Inflammatory macrophage (primary cell): Measurements from ENCODE around the gene ZFP36L2.

Experiments used
- DNase-seq, 2 donors: peaks; one replicate each; pipeline ENCODE4 v3.0.0-alpha.2; 2020 to 2022

The ZFP36L2 gene

DNA sequence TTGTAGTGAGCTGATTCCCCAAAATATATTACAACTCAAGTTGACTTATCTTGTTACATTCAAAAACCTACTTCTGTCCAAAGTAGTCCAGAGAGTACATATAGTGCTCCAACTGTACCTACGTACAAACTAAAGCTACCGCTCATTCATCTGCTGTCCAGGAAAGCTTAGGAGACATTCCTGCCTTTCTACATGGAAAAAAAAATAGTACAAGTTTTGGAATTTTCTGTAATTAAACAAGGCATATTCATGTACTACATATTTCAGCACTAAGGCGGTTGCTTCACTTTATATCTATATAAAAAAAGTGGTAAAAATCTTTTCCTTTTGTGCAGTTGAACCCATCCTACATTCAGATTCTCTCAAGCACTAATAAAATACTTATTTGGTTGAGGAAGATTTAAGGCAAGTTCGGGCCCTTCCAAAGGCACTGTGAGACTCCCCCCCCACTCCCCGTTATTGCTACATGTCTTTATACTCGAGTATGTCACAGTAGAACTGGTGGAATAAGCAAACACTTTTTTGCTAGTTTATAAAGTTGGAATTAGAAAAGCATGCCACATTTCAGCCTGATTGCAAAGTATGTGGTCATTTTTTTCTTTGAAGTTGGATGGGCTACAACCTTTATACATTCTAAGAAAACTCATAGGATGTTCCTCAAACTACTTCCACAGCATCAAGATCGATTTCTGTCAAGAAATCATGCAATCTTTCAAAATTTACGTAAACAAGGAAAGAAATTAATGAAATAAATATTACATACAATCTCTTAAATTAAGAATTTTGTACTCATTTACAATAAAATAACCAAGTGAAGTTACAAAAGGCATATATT is 3.7 kb downstream of the ZFP36L2 start:
- peak in 1 of 2 donors; percentile 40 for DNase-seq

DNA sequence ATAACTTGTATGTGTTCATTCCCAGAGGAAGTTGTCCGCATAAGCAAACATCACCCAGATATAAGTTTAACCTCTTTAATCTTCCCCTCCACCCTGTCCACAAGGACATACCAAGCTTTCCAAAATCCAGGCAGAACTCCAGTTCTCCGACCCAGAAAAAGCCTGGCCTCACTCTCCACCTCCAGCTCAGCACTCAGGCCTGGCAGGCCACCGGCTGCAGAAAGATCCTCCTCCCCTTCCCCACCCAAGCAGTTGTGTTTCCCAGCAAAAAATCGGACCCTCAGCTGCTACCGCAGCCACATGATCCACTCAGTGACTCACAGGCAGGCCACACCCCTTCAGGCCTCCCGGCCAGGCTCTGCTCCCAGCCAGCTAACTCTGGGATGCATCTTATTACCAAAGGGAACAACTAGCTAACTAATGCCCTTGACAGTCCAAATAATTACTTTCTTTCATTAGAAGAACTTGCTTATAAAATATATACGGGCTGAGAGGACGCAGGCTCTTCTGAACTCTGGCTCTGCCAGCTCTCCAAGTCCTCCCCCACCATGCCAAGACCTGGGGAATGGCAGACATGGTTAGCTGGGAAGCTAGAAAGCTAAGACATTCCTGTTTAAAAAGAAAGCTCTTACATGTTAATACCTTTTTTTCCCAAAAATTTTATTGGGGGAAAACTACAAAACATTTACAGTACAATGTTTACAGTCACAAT is 4.5 kb downstream of the ZFP36L2 start:
- peak; percentile 83 to 89 for DNase-seq

DNA sequence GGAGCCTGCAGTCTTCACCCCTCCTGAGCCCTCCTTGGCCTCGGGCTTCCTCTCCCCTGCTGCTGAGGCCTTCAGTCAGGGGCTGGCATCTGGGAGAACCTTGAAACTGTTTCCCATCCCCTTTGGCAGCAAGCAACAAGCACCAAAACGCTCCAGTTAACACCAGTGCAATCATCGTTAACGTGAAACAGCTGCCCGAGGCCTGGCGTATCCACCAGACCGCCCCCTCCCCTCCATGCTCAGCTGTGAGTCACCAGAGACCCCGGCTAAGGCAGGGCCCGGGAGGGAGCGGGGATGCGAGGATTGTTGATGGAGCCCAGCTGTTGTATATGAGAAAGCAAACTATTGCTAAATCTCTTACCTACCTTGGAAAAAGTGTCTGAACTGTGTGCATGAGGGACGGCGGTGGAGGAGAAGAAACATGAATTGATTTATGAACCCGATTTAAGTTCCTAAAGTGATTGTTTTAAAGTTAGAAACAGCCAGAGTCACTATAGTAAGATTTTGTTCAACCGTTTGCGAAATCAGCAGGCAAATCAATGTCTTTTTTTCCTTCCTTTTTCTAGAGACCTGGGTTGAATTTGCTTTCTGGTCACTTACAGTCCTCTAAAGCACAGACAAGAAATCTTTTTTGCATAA is 5.2 kb downstream of the ZFP36L2 start:
- DNase-seq: peak in 1 of 2 donors; percentile 51

DNA sequence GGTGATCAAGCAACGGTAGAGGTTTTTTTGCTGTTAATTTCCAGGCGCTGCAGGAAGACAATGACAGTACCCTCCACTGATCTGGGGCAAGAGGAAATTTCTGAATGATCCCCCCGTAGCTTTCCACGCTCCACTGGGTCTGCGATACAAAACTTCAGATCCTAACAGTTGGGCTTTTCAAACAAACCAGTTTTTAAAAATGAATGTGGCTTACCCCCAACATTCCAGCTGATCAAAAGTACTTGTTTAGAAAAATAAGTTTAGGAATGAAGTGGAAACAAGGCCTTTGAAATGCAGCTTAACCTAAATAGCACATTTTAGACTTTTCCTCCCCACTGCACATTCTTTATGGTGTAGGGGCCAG is 5.7 kb downstream of the ZFP36L2 start:
- no peak for DNase-seq

DNA sequence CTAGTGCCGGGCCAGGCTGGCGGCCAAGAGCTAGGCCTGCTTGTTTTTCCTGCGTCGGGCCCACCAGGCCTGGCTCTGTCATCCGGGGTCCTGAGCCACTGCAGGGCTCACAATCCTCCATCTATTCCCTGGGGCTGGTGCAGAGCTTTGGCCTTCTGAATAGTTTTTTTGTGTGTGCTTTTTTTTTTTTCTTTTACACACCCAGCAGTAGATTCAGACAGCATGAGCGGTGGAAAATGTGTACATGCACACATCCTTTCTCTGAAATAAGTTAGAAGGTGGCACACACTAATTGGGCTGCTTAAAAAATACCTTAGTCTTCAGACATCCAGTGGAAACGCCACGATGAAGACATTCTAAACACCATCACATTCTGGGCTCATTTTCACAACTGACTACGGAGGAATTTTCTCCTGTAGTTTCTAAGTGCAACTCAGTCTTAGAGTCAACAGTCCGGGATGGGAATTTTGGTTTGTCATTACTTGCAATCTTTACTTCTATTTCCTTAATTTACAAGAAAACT is 6.1 kb downstream of the ZFP36L2 start:
- peak in 1 of 2 donors; percentile 7 for DNase-seq

DNA sequence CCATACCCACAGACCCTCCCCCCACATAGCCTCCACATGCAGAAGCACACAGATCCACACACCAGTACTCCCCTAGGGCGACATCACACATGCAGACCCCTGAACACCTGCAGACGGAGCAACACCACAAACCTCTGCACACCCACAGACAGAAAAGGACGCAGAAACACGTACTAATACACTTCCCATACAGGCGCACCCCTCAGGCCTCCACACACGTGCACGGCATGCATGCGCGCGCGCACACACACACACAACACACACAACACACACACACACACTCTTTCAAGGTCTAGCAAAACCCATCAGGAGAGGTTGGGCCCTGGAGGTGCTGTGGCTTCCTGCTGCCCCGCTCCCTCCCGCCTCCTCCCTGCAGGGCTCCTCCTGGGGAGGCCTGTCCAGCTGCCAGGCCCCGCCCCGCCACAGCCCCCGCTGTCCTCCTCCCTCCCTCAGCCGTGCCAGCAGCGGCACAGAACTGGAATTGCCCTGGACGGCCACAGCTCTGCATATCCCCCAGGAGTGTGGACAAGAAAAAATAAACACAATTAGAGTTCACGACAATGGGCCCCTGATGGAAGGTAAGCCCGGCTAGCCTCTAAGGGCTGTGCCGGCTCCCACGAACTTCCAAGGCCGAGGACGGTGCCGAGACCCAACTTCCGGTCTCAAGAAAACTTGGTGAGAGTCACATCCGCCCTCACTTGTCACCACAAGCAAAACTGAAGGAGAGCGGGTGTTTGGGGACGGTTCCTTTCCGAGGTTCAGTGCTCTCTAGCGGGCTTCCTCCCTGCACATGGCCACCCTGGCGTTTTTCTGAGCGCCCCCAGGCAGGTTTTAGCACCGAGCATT is 6.8 kb downstream of the ZFP36L2 start:
- DNase-seq: peak; percentile 90 to 93

DNA sequence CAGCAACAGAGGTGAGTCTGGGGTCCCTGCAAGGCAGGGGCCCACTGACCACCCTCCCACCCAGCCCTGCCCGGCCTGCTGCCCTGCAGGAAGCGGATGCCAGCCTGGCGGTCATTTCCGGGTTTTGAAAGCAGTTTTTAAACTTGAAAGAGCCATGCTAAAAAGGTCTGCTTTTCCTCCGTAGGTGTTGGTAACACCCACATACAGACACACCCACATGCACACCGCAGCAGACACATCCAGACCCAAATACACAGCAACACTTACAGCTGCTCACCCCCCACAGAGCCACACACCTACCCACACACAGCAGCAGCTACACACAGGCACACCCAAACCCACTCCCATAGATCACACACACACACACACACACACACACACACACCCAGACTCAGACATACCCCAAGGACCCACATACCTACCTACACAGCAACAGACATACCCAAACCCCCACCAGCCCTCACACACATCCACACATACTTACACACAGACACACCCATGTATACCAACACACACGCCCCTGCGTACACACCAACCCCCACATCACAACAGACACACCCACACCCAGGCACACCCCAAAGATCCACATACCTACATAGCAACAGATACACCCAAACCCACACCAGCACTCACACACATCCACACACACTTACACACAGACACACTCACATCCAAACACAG is 7.6 kb downstream of the ZFP36L2 start:
- DNase-seq: peak; percentile 50 to 67

DNA sequence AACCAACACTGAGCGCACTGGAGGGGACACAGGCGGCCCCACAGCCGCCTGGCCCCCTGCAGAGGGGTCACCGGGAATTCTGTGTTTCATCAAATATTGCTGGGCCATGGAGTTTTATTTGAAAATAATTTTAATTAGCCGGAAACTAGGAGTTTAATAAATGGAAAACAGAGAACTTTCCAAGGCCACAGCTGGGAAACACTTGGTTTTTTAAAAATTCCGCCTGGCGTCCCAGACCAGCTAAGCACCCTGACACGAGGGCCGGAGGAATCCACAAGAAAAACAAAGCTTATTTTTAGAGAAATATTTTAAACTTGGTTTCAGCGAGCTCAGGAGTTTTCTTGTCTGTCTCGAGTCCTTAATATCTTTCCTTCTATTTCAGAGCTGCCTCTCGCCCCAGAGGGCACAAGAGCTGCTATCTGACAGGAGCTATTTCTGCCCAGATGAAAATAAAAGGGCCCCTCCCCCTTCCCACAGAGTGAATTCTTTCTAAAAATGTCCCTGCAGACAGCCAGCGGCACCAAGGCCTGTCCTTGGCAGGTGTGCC is 8.2 kb downstream of the ZFP36L2 start:
- no peak for DNase-seq

DNA sequence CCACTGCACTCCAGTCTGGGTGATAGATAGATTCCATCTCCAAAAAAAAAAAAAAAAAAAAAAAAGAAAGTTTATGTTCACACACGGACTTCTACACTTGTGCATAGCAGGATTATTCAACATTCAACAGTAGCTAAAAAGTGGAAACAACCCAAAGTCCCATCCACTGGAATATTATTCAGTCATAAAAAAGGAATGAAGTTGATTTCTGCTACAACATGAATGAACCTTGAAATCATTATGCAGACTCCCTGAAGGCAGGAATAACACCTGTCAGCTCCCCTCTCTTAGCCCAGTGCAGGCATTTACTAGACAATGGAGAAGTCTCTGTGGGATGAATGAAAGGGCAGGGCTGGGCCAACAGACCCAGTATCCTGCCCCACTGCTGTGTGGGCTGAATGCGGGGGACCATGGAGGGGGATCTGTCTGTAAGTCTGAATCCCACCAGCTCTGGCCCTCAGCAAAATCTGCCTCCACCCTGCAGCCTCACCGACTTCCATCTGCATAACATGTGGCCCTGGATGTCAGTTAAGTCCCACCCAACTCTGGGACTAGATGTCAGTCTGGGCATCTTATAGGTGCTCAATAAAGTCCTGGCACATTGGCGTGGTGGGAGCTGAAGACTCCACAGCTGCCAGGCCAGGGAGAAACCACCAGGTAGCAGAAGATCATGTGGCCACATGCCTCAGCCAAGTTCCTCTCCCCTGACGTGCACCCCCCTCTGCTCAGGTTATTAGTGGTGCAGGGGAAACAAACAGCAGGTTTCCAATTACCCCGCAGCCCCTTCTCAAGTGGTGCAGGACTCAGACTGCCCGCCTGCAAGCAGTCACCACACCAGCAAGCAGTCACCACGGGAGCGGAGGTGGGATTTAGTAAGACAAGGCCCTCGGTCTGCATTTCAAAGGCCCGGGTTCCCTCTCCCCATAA is 8.9 kb downstream of the ZFP36L2 start:
- peak in 1 of 2 donors; percentile 54 for DNase-seq

DNA sequence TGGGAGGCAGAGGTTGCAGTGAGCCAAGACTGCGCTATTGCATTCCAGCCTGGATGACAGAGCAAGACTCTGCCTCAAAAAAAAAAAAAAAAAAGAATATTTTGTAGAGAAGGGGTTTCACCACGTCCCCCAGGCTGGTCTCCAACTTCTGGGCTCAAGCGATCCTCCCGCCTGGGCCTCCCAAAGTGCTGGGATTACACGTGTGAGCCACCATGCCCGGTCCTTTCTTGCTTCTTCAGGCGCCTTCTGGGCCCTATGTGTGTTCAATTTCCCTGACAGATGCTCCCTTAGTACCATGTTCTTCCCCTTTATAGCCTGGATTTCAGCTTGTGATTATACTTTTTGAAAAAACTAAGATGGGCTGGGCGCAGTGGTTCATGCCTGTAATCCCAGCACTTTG is 9.8 kb downstream of the ZFP36L2 start:
- DNase-seq: no peak

DNA sequence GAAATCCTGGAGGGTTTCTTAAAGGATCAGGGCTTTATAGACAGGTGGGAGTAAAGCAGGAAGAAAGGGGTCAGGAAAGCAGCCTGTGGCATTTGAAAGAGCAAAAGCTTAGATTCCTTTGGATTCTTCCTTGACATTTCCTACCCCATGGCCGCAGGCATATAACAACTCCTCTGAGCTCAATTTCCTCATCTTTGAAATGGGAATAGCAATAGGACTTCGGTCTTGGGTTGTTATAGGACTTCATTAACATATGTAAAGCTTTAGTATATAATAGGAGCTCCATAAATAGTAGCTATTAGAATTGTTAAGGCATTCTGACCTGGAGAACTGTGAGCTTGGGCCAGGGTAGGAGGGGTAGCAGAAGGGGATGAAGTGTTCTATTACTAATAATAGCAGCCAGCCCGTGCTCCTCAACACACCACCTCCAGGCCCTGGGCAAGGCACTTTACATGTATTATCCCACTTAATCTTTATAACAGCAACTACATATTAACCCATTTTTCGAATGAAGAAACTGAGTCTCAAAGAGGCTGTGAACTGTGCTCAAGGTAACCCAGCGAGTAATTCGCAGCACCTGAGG is 10.6 kb downstream of the ZFP36L2 start:
- DNase-seq: no peak

DNA sequence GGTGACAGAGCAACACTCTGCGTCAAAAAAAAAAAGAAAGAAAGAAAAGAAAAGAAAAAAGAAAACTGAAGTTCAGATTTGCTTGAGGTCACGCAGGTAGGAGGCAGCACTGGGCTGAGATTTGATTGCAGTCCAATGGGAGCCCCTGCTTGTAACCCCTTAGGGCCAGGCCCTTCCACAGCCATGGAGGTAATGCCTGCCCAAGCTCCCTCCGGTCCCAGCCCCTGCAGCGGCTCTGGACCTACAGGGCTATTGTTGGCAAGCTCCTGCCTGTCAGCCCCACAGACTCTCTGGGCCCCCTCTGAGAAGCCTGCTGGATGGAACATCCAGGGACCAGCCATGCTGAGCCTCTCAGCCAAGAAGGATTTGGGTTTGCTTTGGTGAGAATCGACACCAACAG is 12.2 kb downstream of the ZFP36L2 start:
- DNase-seq: no peak

DNA sequence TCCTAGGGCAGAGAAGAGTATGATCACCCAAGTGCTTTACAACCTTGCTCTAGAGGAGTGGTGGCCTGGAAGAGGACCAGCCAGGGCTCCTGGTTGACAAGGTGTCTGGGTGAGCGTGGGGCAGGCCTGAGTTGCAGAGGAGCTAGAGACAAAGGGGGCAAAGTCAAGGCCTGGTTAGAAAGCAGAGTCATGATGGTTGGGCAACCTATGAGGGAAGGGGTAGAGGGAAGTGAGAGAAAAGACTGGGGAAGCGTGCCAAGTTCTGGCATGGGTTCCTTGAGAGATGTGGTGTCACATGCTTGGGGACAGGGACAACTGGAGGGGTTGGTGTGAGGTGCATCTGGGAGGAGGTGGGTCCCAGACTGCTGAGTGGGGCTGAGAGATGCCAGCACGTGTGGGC is 13.5 kb downstream of the ZFP36L2 start:
- DNase-seq: peak; percentile 90 to 94

DNA sequence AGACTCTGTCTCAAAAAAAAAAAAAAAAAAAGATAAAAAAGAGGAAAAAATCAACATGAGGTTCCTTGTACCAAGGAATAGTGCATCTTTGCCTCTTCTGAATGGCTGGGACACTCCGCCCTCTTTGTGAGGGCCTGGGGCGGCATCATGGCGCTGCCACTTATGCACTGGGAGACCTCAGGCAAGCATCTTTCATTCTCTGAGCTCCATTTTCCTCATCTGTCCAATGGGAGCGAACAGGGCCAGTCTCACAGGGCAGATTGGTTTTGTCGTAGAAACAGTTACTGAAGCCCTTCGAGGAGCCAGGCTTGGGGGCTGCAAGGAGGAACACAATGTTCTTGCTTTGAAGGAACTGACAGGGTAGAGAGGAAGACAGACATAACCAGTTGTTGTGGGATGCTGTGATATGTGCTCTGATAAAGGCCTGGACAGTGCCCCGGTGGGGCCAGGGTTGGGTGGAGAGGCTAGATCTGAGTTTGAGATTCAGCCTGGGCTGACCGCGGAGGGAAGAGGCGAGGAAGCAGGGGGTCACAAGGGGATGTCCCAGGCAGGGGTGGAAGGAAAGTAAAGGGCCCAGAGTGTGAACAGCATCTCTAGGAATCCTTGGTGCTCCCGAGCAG is 14.1 kb downstream of the ZFP36L2 start:
- no peak for DNase-seq

DNA sequence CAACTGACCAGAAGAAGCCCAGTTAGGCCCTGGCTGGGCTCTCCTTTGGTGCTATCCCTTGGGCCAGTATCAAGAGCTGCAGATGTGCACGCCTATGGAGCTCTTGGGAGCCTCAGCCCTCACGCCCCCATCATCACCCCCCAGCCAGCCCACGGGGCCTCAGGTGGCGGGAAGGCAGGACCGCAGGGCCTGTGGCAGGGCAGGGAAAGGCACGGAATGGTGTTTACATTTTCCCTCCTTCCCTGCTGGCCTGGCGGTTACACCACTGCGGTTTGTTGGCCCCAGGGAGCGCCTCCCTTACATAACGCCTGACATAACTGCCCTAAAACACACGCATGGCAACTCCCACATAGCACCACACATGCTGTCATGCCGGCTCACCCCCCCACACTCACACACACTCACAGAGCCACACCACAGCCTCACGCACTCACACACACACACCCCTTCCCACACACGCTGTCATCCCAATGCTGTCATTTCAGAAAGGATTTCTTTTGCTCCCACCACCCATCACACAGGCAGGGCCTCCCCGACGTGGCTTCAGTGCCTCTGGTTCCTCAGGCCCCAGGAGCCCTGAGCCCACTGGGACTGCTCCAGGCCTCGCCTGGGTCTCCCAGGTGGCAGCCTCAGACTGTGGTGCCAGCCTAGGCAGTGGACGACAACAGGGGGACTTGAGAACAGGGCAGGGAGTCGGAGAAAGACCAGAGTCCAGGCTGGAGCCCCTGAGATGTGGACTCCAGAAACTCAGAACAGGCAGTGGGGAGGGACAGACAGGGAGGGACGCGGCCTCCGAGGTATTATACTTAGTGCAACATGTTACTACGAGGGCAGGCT is 15.7 kb downstream of the ZFP36L2 start:
- peak; percentile 91 to 95 for DNase-seq

DNA sequence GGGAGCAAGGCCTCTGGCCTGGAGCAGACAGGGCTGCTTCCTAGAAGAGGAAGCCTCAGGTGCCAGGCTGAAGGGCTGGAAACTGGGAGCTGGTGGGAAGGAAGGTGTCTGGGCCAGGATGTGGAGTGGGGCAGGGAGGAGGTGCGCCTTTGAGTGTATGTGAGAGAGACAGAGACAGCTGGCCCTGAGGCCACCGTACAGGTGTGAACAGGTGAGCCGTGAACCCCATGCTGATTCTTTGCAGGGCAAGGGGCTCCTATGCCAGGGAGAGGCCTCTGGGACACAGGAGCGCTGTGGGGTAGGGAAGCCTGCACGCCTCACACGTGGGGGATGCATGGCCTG is 16.3 kb downstream of the ZFP36L2 start:
- no peak for DNase-seq

DNA sequence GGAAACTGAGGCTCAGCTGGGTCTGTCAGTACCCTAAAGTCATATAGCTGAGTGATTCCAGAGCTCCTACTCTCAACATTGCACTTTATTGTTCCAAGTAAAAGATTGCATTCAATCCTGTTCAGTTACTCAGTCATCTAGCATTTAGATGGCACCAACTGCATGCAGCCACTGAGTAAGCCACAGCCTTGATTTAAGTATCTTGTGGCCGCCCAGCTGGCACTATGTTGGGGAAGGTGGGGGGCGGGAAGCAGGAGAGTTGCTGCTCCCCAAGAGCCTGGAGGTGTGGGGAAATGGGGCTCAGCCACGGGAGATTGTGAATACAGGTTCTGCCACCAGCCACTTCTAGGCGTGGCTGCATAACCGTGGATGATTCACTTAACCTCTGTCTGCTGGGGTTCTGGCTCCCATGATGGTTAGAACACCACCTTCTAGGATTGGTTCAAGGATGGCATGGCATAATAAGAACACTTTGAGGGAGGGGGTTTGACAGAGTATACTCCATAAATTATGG is 17.1 kb downstream of the ZFP36L2 start:
- DNase-seq: no peak

DNA sequence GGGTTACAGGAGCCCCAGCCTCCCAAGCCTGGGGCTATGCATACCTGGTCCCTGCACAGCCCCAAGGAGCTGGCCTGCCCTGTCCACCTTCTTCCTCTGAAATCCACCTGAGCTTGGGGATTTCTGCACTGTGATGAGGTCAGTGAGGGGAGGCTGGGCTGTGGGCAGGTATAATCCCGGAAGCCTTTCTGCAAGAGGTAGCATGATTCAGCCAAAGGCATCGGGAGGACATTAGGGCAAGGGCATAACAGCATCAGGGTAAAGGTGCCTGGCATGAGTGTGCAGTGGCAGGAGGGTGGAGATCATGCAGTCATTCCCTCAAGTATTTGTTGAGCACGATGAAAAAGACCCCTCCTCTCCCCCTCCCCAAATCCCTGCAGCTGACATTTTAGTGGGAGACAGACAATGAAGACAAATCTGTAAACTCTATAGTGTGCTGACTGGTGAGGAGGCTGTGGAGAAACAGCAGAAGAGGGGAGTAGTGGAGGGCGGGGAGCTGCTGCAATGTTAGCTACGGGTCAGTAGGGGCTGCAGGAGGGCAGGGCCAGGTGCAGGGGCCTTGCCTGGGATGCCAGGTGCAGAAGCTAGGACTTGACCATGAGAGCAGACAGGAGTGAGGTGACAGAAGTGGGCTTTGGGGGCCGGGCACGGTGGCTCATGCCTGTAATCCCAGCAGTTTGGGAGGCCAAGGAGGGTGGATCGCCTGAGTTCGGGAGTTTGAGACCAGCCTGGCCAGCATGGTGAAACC is 18.7 kb downstream of the ZFP36L2 start:
- no peak for DNase-seq
